Medulla oblongata (tissue), 1 donor: Measurements from ENCODE around the gene KLHL24.
A peak's percentile ranks its signal among the peaks of the same experiment; 100 is the strongest.
"Not testable (repeated sequence)": the region's sequence is repeated elsewhere in the genome, so short reads cannot be mapped to it uniquely, and the experiment has no call there.

Source experiments
- DNase-seq: peaks from one replicate; pipeline ENCODE4 v3.0.0-alpha.2; 2015; ENCODE audit errors: extremely low spot score

The KLHL24 gene

DNA sequence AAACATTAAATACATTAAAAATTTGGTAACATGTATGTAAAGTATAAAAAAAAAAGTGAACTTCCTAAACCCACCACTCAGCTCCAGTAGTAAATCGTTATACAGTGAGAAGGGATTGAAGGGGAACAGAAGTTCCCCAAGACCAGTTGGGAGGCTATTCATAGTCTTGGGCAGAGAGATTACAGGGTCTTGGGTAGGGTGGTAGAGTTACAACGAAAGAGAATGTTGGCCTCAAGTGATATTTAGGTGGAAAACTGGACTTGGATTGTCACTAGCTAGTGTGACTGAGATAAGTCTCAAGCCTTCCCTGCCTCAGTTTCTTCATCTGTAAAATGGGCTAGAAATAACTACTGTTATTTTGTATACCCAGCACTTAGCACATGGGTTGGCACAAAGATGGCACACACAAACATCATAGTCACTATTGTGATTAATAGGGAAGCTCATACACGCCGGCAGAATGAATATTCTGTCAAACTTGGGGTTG, 61.7 kb downstream of the KLHL24 start:
- DNase-seq, result no peak

DNA sequence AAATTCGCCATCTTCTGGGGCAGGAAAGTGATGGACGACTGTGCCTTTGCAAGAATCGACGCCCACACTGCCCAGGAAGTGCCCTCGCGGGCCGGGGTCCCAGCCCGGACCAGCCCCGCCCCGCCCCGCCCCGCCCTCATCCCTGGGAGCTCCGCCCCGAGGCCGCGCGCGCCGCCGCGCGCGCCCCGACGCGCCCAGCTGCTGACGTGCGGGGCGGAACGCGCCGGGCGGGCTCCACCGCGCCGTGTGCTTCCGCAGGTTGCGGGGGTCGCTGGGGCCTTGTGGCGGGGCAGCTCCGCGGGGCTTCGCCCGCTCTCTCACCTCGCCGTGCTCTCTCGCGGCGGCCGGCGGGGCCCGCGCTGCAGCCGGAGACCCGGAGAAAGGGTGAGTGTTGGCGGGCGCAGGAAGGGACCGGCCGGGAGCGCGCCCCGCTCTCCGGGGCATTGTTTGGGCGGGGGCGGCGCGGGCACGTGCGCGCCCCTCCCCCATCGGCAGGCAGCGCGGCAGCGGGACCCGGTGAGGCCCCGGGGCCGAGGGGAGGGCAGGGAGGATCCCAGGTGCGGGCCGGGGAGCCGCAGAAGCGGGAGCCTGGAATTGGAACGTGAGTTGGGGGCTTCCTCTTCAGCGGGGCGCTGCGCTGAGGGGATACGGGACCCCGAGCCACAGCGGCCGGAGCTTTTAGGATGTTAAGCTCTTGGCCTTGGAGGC, 62.3 kb downstream of the KLHL24 start, which contains the start of gene YEATS2:
Gene YEATS2 (plus strand): TSS at position 188 of the 708 bp plus-strand sequence. CDS start 17,366 bp downstream, outside the sequence.
- peak; percentile 70 for DNase-seq

DNA sequence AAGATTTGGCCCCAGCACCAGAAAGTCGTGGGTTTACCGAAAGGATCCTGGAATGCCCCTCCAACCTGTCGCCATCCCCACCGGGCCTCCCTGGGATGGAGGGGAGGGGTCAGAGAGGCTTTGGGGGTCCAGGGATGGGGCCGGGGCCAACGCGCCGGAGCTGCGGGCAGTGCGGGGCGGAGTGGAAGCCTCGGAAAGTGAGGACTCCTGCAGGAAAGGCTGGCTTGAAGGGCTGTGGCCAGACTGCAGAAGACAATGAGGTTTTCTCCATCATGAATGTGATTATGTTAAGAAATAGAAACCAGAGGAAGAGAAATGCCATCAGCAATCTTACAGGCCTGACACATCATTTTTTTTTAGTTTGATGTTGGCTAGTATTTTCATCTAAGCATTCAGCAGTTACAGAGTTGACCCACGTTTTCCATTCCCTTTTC, 62.9 kb downstream of the KLHL24 start:
- DNase-seq, result peak; percentile 48

DNA sequence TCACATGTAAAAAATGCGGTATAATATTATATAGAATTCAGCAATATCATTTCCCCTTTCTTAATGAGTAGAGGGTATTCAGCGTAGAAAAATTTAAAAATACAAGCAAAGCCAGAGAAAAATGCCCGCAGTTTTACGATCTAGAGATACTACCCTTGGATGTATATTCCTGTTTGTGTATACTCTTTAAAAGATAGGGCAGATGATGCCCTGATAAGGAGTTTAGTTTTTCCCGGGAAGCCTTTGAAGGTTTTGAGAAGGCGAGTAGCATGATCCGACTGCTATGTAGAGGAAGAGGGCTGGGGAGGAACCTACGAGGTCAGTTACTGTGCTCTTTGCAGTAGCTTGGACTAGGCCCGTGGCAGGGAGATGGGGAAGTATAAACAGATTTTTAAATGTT, 63.3 kb downstream of the KLHL24 start:
- DNase-seq, result peak; percentile 70

DNA sequence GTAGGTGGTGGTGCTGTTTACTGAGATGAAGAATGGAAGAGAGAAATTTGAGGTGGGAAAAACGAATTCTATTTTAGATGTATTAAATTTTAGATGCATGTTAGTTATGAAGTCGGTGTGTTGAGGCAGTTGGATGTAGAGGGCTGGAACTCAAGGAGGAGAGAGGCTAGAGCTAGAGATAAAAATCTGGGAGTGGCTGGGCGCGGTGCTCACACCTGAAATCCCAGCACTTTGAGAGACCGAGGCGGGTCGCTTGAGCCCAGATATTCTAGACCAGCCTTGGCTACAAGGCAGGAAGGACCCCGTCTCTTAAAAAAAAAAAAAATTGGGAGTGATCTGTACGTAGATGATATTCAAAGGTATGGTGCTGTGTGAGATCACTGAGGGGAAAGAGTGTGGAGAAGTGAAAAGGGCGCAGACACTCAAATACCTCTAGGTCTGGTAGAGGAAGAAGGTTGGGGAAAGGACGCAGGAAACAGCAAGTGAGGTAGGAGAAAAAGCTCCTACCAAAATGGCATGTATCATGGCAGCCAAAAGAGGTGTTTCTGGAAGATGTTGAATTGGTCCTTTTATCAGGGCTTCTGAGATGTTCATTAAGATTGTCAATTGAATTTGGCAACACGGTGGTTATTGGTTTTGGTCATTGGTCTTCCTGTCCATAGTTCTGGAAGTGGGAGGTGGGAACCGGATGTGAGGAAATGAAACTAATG, 64.0 kb downstream of the KLHL24 start:
- peak; percentile 16 for DNase-seq

DNA sequence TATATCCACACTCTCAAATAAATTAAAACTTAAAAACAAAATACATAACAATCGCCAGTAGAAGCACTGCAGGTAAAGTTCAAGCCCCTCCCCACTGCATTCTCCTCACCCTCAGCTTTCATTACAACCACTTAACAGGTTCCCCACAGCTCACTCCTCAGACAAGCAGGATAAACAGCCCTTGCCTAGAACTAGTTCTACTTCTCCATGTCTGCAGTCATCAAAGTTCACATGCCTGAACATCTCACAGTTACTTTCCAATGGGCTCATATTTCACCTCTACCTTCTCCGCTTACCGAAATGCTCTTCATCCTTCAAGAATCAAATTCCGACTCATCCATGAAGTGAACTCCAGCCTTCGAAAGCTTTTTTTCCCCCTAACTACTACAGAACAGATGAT, 66.3 kb downstream of the KLHL24 start:
- DNase-seq, result no peak

DNA sequence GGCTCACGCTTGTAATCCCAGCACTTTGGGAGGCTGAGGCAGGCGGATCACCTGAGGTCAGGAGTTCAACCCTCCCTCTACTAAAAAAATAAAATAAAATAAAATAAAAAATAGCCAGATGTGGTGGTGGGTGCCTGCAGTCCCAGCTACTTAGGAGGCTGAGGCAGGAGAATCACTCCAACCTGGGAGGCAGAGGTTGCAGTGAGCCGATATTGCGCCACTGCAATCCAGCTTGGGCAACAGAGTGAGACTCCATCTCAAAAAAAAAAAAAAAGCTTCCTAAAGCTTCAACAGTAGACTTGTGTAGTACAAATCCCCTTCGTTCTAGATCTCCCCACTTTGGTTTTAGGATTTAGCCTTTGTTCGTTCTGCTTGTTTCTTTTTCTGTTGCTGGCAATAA, 68.5 kb downstream of the KLHL24 start:
- not testable (repeated sequence) for DNase-seq

DNA sequence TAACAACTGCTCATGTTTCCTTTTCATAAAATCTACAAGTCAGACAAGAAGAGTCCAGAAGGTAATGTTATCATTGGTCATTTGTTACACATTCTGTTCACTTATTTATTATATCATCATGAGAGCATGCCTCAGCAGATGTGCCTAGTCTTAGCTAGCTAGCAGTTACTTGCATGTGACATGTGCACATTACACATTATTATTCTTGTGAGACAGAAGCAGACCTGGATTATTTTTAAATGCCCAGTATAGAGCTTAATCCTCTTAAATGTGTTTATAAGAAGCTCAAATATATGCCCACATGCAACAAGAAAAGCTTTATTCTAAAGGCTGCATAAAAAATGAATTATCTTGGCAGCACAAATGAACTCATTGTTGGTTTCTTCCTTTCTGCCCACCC, 74.8 kb downstream of the KLHL24 start:
- no peak for DNase-seq

DNA sequence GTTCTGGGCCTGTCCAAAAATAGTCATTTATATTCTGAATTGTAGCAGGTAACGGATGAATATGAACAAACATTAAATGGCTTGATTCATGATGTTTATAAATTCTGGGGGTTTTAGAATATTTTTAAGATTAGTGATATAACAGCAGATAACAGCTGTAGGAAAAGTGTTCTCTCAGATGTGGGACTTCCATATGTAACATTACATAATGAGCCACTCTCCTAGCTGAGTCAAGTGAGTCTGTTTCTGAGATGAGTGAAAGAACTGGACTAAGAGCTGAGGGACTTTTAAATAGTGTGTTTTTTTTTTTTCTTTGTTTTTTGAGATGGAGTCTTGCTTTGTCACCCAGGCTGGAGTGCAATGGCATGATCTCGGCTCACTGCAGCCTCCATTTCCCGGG, 76.1 kb downstream of the KLHL24 start:
- no peak for DNase-seq

DNA sequence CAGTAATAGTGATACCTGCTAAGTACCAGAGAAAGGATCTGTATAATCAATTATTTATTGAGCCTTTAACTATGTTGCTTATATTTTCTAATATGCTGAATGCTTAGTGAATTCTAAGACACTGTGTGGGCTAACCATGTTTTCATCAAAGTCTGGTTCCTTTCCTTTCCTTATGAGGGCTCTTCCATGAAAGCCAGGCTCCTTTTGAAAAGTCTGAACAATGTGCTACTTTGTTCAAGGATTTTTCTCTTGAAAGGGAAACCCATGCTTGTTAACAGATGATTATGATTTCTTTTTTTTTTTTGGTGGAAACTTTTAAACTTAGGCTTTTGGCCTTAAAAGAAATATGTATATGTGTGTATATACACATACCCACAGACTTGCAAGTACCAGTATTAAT, 79.2 kb downstream of the KLHL24 start:
- DNase-seq, result no peak

DNA sequence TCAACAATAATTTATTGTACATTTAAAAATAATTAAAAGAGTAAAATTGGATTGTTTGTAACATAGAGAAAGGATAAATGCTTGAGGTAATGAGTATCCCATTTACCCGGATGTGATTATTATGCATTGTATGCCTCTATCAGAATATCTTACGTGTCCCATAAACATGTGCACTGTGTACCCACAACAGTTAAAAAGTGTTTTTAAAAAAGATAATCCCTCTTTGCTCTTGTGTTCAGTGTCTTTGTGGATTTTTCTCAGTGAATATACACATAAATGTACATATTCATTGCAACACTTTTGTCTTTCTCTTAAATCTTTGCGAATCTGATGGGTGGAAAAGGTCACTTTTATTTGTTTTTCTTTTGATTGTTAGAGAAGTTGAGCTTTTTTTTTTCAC, 82.6 kb downstream of the KLHL24 start:
- DNase-seq, result no peak

DNA sequence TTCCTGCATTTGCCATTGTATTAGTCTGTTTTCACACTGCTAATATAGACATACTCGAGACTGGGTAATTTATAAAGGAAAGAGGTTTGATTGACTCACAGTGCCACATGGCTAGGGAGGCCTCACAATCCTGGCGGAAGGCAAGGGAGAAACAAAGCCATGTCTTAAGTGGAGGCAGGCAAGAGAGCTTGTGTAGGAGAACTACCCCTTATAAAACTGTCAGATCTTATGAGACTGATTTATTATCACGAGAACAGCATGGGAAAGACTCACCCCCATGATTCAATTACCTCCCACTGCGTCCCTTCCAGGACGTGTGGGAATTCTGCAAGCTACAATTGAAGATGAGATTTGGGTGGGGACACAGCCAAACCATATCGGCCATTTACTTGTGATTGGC, 90.0 kb downstream of the KLHL24 start:
- DNase-seq, result no peak

DNA sequence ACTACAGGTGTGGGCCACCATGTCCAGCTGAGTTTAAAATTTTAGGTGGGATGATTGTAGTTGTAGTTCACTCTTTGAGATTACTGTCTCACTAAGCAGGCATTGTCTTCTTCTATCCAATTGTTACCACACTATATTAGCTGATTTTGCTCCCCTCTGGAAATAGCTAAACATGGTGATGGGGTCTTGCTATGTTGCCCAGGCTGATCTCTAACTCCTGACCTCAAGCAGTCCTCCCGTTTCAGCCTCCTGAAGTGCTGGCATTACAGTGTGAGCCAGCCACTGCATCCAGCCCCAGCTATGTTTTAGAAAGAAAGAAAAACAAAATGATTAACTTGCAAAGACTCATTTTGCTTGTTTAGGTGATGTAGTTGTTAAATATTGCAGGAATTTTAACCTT, 92.8 kb downstream of the KLHL24 start:
- DNase-seq, result no peak

DNA sequence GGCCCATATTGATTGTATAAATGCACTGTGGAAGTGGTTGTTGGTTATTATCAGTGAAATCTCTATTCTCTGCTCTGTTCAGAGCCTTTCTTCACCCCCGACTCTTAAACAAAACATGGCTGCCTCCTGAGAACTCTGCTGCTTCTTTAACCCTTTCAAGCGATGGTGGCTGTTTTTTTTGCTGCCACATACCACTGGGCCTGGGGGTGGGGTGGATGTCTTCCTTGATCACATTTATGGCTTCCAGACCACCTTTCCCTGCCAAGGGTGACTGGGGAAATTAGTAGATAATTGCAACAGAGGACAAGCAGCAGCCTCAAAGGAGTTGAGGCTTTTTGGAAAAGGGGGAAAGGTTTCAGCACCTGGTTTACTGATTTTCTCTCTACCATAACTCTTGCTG, 94.9 kb downstream of the KLHL24 start:
- DNase-seq, result no peak

DNA sequence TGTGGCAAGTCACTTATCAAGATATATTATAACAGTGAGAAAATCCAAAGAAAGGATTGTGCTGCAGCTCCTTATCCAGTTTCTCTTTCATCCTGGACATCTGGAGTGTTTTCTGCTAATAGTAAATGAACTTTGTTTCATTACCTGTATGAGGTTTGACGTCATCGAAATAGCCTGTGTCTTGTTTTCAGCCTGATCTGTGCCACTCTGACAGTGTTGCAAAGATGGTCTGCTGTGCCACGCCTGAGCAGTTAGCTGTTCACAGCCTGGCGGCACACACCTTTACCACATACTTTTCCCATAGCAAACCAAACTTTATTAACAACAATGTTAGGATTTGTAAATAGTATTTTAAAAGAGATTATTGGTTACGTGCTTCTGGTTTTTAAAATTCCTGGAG, 96.2 kb downstream of the KLHL24 start:
- DNase-seq, result no peak

DNA sequence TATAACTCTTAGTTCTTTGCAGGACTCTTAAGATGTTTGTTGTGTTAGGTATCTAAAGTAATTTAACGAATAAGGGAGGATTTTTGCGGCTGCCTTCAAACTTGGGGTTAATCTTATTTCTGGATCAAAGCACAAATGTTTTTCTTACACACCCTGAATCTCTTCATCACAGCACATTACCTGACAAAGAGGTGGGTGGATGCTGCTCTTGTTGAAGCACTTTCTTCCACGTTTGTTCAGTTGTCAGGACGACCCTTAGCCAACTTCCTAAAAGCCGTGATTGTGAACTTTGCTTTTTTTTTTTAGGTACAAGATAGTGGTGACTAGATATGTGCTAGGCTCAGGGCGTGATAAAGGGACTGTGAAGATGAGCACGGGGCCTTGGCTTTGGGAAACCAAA, 98.1 kb downstream of the KLHL24 start:
- no peak for DNase-seq
